HUDEP-2 (cell line): ENCODE data around the gene ERGIC1.
A peak's percentile ranks its signal among the peaks of the same experiment; 100 is the strongest.

Experiments
- DNase-seq, 76 experiments: peaks; one replicate each; lab custom pipeline; 2025; ENCODE audit not compliant: unreplicated experiment in 76 of 76; lab: John Stamatoyannopoulos, UW

ERGIC1 gene

GRCh38 chr5:172958331-172959046, 124.4 kb downstream of the ERGIC1 start:
- peak in 62 of 76 experiments; percentile 6 to 76 (median 54) for DNase-seq

GRCh38 chr5:172959824-172960799, 126.1 kb downstream of the ERGIC1 start:
- peak in 2 of 76 experiments; percentile 17 to 22 for DNase-seq

DNA sequence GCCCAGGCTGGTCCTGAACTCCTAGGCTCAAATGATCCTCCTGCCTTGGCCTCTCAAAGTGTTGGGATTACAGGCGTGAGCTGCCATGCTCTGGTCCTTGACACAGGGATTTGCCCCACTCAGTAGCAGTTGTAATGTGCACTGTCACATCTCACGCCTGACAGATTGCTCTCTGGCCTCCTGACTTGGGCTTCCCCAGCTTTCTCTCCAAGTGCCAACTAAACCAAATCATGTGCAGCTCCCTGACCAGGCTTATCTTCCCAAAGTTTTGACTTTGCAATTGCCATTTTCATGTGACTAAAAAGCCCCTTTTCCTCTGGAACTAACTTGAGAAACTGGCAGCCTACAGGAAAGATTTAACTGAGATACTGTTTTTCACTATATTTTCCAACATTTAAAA, 135.9 kb downstream of the ERGIC1 start:
- no peak for DNase-seq

DNA sequence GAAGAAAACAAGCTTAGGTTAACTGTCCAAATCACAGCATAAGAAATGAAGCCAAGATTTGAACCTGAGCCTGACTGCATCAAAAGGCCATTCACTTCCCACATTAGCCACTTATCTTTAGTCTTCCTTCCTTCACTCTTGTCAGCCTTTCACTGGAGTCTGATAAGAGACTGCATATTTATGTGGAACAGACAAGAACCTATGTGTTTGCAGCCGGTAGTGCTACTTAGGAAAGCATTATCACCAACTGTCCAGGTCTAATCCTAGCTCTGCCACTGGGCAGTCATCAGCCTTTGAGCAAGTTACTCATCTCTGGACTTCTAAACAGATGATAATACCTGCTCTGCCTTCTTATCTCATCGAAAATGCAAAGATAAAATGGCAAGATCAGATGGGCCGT, 137.4 kb downstream of the ERGIC1 start:
- peak in 2 of 76 experiments; percentile 7 to 31 for DNase-seq

GRCh38 chr5:172972552-172972951, 138.5 kb downstream of the ERGIC1 start:
- no peak for DNase-seq

GRCh38 chr5:172973127-172973916, 139.3 kb downstream of the ERGIC1 start:
- DNase-seq, result no peak

- no peak for DNase-seq
Measured at GRCh38 chr5:172973931-172974330, 139.9 kb downstream of the ERGIC1 start.

DNA sequence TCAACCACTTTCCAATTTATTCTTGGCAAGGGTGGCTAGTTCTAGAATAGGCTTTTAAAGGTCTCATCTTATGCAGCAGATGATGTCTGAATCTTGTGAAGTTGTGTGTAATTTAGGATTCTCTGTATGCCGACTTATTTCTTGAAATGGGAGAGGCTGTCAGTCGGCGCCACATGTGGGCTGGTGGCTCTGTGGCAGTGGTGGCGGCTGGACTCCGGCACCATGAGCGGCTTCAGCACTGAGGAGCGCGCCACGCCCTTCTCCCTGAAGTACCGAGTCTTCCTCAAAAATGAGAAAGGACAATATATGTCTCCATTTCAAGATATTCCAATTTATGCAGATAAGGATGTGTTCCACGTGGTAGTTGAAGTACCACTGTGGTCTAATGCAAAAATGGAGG, 141.2 kb downstream of the ERGIC1 start:
- DNase-seq, result no peak

DNA sequence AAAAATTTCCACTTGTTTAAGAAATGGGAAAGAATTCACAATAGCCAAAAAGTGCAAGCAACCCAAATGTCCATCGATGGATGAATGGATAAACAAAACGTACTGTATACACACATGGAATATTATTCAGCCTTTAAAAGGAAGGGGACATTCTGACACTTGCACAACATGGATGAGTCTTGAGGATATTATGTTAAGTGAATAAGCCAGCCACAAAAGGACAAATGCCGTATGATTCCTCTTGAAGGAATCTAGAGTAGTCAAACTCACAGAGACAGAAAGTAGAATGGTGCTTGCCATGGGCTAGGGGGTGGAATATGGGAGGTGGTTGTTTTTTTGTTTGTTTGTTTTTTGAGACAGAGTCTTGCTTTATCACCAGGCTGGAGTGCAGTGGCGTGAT, 145.7 kb downstream of the ERGIC1 start:
- DNase-seq, result no peak

DNA sequence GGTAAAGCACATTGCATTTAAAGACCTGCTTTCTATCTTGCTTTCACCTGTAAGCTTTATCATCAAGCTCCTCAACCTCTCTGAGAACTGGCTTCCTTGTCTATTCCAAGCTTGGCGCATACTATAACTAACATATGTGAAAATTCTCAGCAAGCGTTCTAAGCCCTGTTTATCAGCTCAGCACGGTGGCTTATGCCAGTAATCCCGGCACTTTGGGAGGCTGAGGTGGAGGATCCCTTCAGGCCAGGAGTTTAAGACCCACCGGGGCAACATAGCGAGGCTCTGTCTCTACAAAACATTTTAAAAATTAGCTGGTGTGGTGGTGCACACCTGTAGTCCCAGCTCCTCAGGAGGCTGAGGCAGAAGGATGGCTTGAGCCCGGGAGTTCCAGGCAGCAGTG, 147.9 kb downstream of the ERGIC1 start:
- DNase-seq, result no peak

DNA sequence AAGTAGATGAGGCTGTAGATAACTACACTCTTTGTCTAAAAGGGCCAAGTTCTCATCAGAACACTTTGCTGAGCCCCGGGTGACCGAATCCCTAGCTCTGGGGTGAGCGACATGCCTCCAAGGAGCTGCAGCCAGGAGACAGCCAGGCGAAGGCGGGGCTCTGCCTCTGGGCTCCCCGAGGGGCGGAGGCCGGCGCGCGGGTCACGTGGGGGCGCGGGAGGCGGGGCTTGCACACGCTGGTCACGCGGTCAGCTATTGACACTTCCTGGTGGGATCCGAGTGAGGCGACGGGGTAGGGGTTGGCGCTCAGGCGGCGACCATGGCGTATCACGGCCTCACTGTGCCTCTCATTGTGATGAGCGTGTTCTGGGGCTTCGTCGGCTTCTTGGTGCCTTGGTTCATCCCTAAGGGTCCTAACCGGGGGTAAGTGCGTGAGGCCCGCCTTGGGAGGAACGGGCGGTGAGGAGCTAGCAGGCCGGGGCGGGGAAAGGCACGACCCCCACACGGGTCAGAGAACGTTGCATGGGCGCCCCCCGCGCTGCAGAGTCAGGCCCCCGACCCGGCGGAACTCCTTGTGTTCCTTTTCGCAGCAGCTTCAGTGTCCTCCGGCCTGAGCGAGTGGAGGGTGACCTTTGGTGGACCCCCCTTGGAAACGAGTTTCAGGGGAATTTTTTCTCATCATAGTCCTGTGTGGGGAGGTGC, 149.6 kb downstream of the ERGIC1 start, which contains the start of gene ATP6V0E1:
ATP6V0E1 (plus strand) TSS at position 230 of the 702 bp plus-strand sequence; CDS start at position 320, 90 bp downstream.
- peak in 75 of 76 experiments; percentile 20 to 98 (median 93) for DNase-seq

DNA sequence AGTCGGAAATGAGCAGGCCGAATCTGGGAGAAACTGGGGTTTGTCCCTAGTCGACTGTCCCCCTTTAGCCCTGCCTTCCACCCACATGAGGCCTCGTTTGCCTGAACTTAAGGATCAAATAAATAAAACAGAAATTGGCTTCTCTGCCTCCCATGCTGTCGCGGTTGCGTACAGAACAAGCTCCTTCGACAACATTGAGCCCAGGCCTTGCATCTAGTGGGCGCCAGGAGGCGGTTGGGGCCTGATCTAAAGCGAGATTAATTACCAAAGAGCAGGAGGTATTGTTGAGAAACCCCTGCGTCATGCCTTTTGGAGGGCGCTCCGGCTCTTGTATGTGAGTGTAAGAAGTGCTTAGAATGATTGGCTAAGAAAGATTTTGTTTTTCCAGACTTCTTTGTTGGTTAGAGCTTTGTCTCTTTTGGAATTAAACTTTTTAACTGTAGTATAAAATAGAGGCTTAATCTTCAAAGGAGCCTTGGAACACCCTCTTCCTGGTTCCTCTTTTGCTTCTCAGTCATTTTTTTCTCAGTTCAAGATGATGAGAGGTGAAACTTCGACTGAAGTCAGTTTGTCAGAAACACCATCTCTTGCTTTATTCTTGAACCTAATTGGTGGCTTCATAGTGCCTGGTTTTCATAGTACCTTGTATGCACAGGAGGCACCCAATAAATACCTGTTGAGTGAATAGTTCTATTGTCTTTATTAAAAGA, 150.3 kb downstream of the ERGIC1 start:
- DNase-seq, result peak in 74 of 76 experiments; percentile 28 to 87 (median 69)

GRCh38 chr5:172985596-172985995, 151.5 kb downstream of the ERGIC1 start:
- no peak for DNase-seq

GRCh38 chr5:172988276-172988675, 154.2 kb downstream of the ERGIC1 start:
- DNase-seq, result no peak

GRCh38 chr5:172990776-172991175, 156.7 kb downstream of the ERGIC1 start:
- DNase-seq, result no peak

DNA sequence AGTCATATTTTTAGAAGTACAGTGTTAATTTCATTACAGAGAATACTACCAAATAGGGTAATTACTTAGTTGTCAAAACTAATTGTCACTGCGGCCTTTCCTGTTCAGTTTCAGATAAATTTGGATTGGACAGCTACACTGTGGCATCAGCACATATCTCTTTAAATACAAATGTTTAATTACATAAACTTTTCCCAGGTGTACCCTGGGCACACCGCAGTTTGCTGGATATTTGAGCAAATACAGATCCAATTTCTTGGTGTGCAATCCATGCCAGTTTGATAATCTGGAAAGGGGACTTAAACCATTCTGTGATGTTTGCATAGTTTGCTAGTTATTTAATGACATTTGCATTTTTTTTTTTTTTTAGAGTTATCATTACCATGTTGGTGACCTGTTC, 160.4 kb downstream of the ERGIC1 start:
- DNase-seq, result no peak

GRCh38 chr5:172999372-172999973, 165.4 kb downstream of the ERGIC1 start:
- DNase-seq, result no peak

DNA sequence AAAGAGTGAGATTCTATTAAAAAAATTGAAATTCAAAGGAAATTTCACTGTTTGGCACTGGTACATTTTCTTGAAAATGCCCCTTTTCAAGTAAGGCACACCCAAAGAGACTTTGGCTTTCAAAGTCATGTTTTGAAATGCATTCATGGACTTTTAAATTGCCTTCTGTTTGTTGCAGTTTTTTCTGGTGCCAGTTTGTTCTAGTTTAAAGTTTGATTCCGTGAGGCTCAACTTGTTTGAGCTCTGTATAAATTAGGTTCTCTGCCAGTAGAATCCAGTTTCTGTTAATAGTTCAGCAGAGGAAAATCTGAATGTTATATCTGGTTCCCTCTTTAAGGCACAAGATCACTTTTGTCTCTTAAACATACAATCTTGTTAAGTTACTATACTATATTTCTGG, 165.9 kb downstream of the ERGIC1 start:
- no peak for DNase-seq

GRCh38 chr5:173001229-173001841, 167.3 kb downstream of the ERGIC1 start:
- no peak for DNase-seq
